HCT116 (cell line): Measurements from ENCODE around the gene NRIP2. TPM values are rescaled to one million over a fixed set of nuclear protein-coding genes. Genes with fewer than 3 reads are reported as not detected.

ENCODE experiments used
- ATAC-seq: fragments of 200-7000 bp; cut with Tn5 transposase; 2 replicates; pipeline ENCODE4 v1.9.1; 2020; ENCODE audit warnings: mild to moderate bottlenecking, moderate library complexity
- BruUV-seq: library from RNA; stranded (reverse); fragments of 400-500 nt; replicated peaks from 2 replicates; lab custom pipeline; 2021; lab: Mats Ljungman, UMichigan
- CTCF ChIA-PET: fragments of 300-600 bp; sonication (Branson Sonifier 250); formaldehyde crosslinking; loops from one replicate; lab custom pipeline; 2021; ENCODE audit warnings: antibody characterized with exemption; lab: Charles Lee
- POLR2A ChIA-PET: fragments of 300-600, 350-600 bp; sonication (Branson Sonifier 250); formaldehyde crosslinking; loops from one replicate; lab custom pipeline; 2021; ENCODE audit warnings: antibody characterized with exemption; lab: Charles Lee
- RAD21 ChIA-PET, 2 experiments: fragments of 300-600 bp; sonication (Branson Sonifier 250); formaldehyde crosslinking; loops; one replicate each; lab custom pipeline; 2023; ENCODE audit warnings: low total read pairs in 2 of 2; ENCODE audit not compliant: uncharacterized antibody in 2 of 2, unreplicated experiment in 2 of 2, low non-redundant PET in 1 of 2; lab: Charles Lee
- DNase-seq: peaks from one replicate; pipeline ENCODE4 v3.0.0-alpha.2; 2010; ENCODE audit warnings: low read depth, low spot score
- H2AFZ ChIP-seq: fragments of 200-600 bp; shearing (Covaris generic), sonication (generic); 2 replicates; pipeline ENCODE4 v1.6.1; 2017; ENCODE audit warnings: low read depth, mixed run types, mixed read lengths, antibody characterized with exemption, low read length; ENCODE audit not compliant: poor library complexity, severe bottlenecking
- H3K27ac ChIP-seq: 2 replicates; pipeline ENCODE4 v1.5.1; 2012; ENCODE audit warnings: low read depth, low read length
- H3K27me3 ChIP-seq: fragments of 200-600 bp; sonication (generic); 2 replicates; pipeline ENCODE4 v1.6.1; 2016; ENCODE audit warnings: mixed run types, low read length, mixed read lengths; ENCODE audit not compliant: insufficient read depth
- H3K36me3 ChIP-seq, 2 experiments: fragments of 200-500 bp in 1 of 2; fragments of 200-600 bp in 1 of 2; sonication (Bioruptor generic) in 1 of 2; sonication (generic) in 1 of 2; 2 replicates each; pipeline versions ENCODE4 v1.5.1 to v1.6.1; 2014 to 2016; ENCODE audit warnings: low read length in 2 of 2, inconsistent platforms in 1 of 2, mixed read lengths in 1 of 2, mixed run types in 1 of 2; ENCODE audit not compliant: insufficient read depth in 2 of 2, control insufficient read depth in 1 of 2
- H3K4me1 ChIP-seq, 2 experiments: fragments of 200-600 bp in 1 of 2; sonication (generic) in 1 of 2; 2 replicates each; pipeline versions ENCODE4 v1.5.1 to v1.6.1; 2012 to 2017; ENCODE audit warnings: low read length in 2 of 2, inconsistent platforms in 1 of 2, mild to moderate bottlenecking in 1 of 2, mixed read lengths in 1 of 2, mixed run types in 1 of 2, moderate library complexity in 1 of 2; ENCODE audit not compliant: insufficient read depth in 2 of 2, control insufficient read depth in 1 of 2
- H3K4me2 ChIP-seq: fragments of 200-600 bp; sonication (generic); 2 replicates; pipeline ENCODE4 v1.6.1; 2017; ENCODE audit warnings: mixed run types, low read length, mixed read lengths
- H3K4me3 ChIP-seq, 2 experiments: fragments of 200-600 bp in 1 of 2; sonication (generic) in 1 of 2; replicated peaks in 1 of 2; 2 replicates each; pipeline ENCODE4 v1.5.1; 2011 to 2016; ENCODE audit warnings: low read length in 2 of 2, control low read depth in 1 of 2, low read depth in 1 of 2, mild to moderate bottlenecking in 1 of 2, mixed read lengths in 1 of 2, mixed run types in 1 of 2
- H3K79me2 ChIP-seq: fragments of 200-600 bp; sonication (generic); 2 replicates; pipeline ENCODE4 v1.6.1; 2017; ENCODE audit warnings: mild to moderate bottlenecking, mixed run types, low read length, moderate library complexity, mixed read lengths; ENCODE audit not compliant: insufficient read depth
- H3K9ac ChIP-seq: fragments of 200-600 bp; sonication (generic); 2 replicates; pipeline ENCODE4 v1.6.1; 2016; ENCODE audit warnings: low read length, mixed read lengths
- H3K9me2 ChIP-seq: fragments of 200-600 bp; sonication (generic), shearing (Covaris generic); 2 replicates; pipeline ENCODE4 v1.6.1; 2017; ENCODE audit warnings: mixed run types, mild to moderate bottlenecking, moderate library complexity; ENCODE audit not compliant: insufficient read depth
- H3K9me3 ChIP-seq, 2 experiments: fragments of 200-500 bp in 1 of 2; fragments of 200-600 bp in 1 of 2; sonication (Bioruptor generic) in 1 of 2; sonication (generic) in 1 of 2; 2 replicates each; pipeline ENCODE4 v1.6.1; 2014 to 2017; ENCODE audit warnings: low read length in 2 of 2, mixed read lengths in 2 of 2, inconsistent platforms in 1 of 2, low read depth in 1 of 2, mild to moderate bottlenecking in 1 of 2, mixed run types in 1 of 2, moderate library complexity in 1 of 2; ENCODE audit not compliant: control insufficient read depth in 1 of 2, insufficient read depth in 1 of 2
- H4K20me1 ChIP-seq: fragments of 200-600 bp; sonication (generic), shearing (Covaris generic); 2 replicates; pipeline ENCODE4 v1.6.1; 2017; ENCODE audit warnings: mixed run types, mild to moderate bottlenecking, moderate library complexity; ENCODE audit not compliant: insufficient read depth
- ATF3 ChIP-seq: IDR thresholded peaks from 2 replicates; pipeline ENCODE4 v1.6.1; 2012
- CBX3 ChIP-seq: IDR thresholded peaks from 2 replicates; pipeline ENCODE4 v1.6.1; 2012; ENCODE audit warnings: low read depth
- CEBPB ChIP-seq: IDR thresholded peaks from 2 replicates; pipeline ENCODE4 v1.6.1; 2012; ENCODE audit warnings: low read depth
- CTCF ChIP-seq, 3 experiments: fragments of 200-600 bp in 1 of 3; sonication (generic) in 1 of 3; IDR thresholded peaks in 2 of 3; conservative IDR thresholded peaks in 1 of 3; 2 replicates each; pipeline ENCODE4 v1.5.1; 2012 to 2017; ENCODE audit warnings: low read depth in 2 of 3, low read length in 2 of 3, antibody characterized with exemption in 1 of 3, borderline replicate concordance in 1 of 3, control low read depth in 1 of 3, mild to moderate bottlenecking in 1 of 3, mixed read lengths in 1 of 3, mixed run types in 1 of 3, moderate library complexity in 1 of 3; ENCODE audit not compliant: insufficient read depth in 1 of 3
- EGR1 ChIP-seq: IDR thresholded peaks from 2 replicates; pipeline ENCODE4 v1.6.1; 2012; ENCODE audit warnings: low read depth
- ELF1 ChIP-seq: IDR thresholded peaks from 2 replicates; pipeline ENCODE4 v1.6.1; 2012; ENCODE audit warnings: low read depth, borderline replicate concordance
- FOSL1 ChIP-seq: IDR thresholded peaks from 2 replicates; pipeline ENCODE4 v1.6.1; 2012; ENCODE audit warnings: low read depth
- JUND ChIP-seq: IDR thresholded peaks from 2 replicates; pipeline ENCODE4 v1.6.1; 2012
- POLR2A ChIP-seq: IDR thresholded peaks from 2 replicates; pipeline ENCODE4 v1.7.0; 2011; ENCODE audit warnings: borderline replicate concordance; ENCODE audit not compliant: insufficient read depth, insufficient read length; ENCODE audit errors: extremely low read depth
- RAD21 ChIP-seq: IDR thresholded peaks from 2 replicates; pipeline ENCODE4 v1.6.1; 2012; ENCODE audit warnings: low read depth, mild to moderate bottlenecking
- REST ChIP-seq: IDR thresholded peaks from 2 replicates; pipeline ENCODE4 v1.6.1; 2012; ENCODE audit warnings: low read depth
- SIN3A ChIP-seq: IDR thresholded peaks from 2 replicates; pipeline ENCODE4 v1.6.1; 2012; ENCODE audit warnings: low read depth
- SP1 ChIP-seq: IDR thresholded peaks from 2 replicates; pipeline ENCODE4 v1.6.1; 2012; ENCODE audit warnings: low read depth
- SRF ChIP-seq: IDR thresholded peaks from 2 replicates; pipeline ENCODE4 v1.6.1; 2012; ENCODE audit warnings: low read depth
- TCF7L2 ChIP-seq: IDR thresholded peaks from 2 replicates; pipeline ENCODE4 v1.7.0; 2011; ENCODE audit warnings: borderline replicate concordance, inconsistent platforms; ENCODE audit not compliant: insufficient read depth, insufficient read length; ENCODE audit errors: extremely low read depth
- YY1 ChIP-seq: IDR thresholded peaks from 2 replicates; pipeline ENCODE4 v1.6.1; 2011; ENCODE audit warnings: low read length, low read depth, moderate library complexity, mild to moderate bottlenecking; ENCODE audit not compliant: insufficient replicate concordance; ENCODE audit errors: extremely low read depth
- ZFX ChIP-seq: fragments of 450-650 bp; IDR thresholded peaks from 2 replicates; pipeline ENCODE4 v1.6.1; 2017
- intact Hi-C: fragments of 100-400 bp; cut with micrococcal nuclease; formaldehyde crosslinking; loops from 2 replicates; pipeline ENCODE4 v1.10.0; 2022
- total RNA-seq: library from RNA; stranded (reverse); gene quantifications from one replicate; pipeline ENCODE4 v1.2.1, GENCODE V29; 2021; ENCODE audit not compliant: unreplicated experiment
- TF ChIP-seq, protein P1 (sequence below): IDR thresholded peaks from 2 replicates; pipeline ENCODE4 v1.6.1; 2011; ENCODE audit warnings: mild to moderate bottlenecking, low read length, moderate library complexity; ENCODE audit not compliant: insufficient replicate concordance; ENCODE audit errors: extremely low read depth

NRIP2 gene
- total RNA-seq, 1 experiment from 2014 or later: not detected

DNA sequence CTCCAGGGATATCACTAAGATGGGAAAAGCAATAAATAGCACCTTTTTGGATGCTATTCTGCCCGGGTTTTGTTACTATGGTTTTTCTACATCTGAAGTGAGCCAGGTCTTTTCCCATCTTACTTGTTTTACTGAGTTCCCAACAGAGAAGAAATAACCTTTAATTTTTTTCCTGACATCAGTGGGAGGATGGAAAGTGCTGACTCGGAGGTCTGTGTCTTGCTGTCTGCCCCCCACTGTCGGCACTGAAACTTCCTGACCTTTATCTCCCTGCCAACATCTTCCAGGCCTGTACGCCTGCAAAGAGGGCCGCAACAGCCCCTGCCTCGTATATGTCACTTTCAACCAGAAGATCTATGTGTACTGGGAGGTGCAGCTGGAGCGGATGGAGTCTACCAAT, 11.4 kb downstream of the NRIP2 start:
- Histone ChIP-seq H3K9me2 (no peaks in the 10 kb centered on the region), H3K4me2 (no peak overlapping the region), H3K9me3 (no peaks in the 10 kb centered on the region), H3K36me3 (peaks cover 16 to 41% of the 10 kb centered on the region in 2 experiments), H3K27me3 (no peaks in the 10 kb centered on the region), H3K4me1 (no peaks in the 10 kb centered on the region), H3K4me3 (no peak overlapping the region), H3K79me2 (no peaks in the 10 kb centered on the region), H4K20me1 (no peaks in the 10 kb centered on the region), H2AFZ (no peak overlapping the region), H3K9ac (no peak overlapping the region)
- ChIA-PET RAD21 (no interaction called here), POLR2A (no interaction called here)
- DNase-seq (no peak), ATAC-seq (no peak)
- BruUV-seq: no TSS peak
- intact Hi-C loops: no loop called here
- TF ChIP-seq EGR1 (no peak), ATF3 (no peak), TCF7L2 (no peak), POLR2A (no peak), ELF1 (no peak), SIN3A (no peak), JUND (no peak), CBX3 (no peak), RAD21 (no peak), CTCF (IDR thresholded peaks at IDR 0.05 in 2 of 3, conservative IDR thresholded peaks at IDR 0.05 in 1 of 3; ENCODE audit: borderline replicate concordance in 1 of 3, insufficient read depth in 1 of 3, low read depth in 2 of 3, low read length in 2 of 3) (no peak), SP1 (no peak), FOSL1 (no peak), SRF (no peak), YY1 (no peak), REST (no peak), CEBPB (no peak), ZFX (no peak)
- TF ChIP-seq, protein P1, sequence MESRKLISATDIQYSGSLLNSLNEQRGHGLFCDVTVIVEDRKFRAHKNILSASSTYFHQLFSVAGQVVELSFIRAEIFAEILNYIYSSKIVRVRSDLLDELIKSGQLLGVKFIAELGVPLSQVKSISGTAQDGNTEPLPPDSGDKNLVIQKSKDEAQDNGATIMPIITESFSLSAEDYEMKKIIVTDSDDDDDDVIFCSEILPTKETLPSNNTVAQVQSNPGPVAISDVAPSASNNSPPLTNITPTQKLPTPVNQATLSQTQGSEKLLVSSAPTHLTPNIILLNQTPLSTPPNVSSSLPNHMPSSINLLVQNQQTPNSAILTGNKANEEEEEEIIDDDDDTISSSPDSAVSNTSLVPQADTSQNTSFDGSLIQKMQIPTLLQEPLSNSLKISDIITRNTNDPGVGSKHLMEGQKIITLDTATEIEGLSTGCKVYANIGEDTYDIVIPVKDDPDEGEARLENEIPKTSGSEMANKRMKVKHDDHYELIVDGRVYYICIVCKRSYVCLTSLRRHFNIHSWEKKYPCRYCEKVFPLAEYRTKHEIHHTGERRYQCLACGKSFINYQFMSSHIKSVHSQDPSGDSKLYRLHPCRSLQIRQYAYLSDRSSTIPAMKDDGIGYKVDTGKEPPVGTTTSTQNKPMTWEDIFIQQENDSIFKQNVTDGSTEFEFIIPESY: no peak
- TF ChIP-seq, all 23 proteins: peak for 0
- CTCF ChIA-PET: no interaction called here
- H3K27ac ChIP-seq: no peak overlapping the region
